Testis (tissue), 3 donors: ENCODE data around the gene SEZ6L. TPM values are rescaled to one million over a fixed set of nuclear protein-coding genes. Genes with fewer than 3 reads are reported as not detected.

Source experiments
- DNase-seq: peaks from one replicate; pipeline ENCODE4 v3.0.0-alpha.2; 2019
- H3K27ac ChIP-seq, 2 donors: fragments of 200-600 bp; sonication (generic); one replicate each; pipeline ENCODE4 v1.5.1; 2019
- H3K27me3 ChIP-seq: fragments of 200-600 bp; sonication (generic); one replicate; pipeline ENCODE4 v1.5.1; 2019
- H3K36me3 ChIP-seq: fragments of 200-600 bp; sonication (generic); one replicate; pipeline ENCODE4 v1.5.1; 2017; ENCODE audit warnings: low read depth; ENCODE audit errors: missing control alignments
- H3K4me1 ChIP-seq: fragments of 200-600 bp; sonication (generic); one replicate; pipeline ENCODE4 v1.5.1; 2019
- H3K4me3 ChIP-seq, 2 donors: fragments of 200-600 bp; sonication (generic); one replicate each; pipeline ENCODE4 v1.5.1; 2017 to 2019
- H3K9me3 ChIP-seq: fragments of 200-600 bp; sonication (generic); one replicate; pipeline ENCODE4 v1.5.1; 2017
- CTCF ChIP-seq, 3 experiments: fragments of 450-650 bp in 2 of 3; fragments of 200-600 bp in 1 of 3; sonication (generic) in 1 of 3; IDR thresholded peaks; one replicate each; pipeline ENCODE4 v1.5.1; 2016 to 2019; ENCODE audit warnings: antibody characterized with exemption in 3 of 3, mild to moderate bottlenecking in 2 of 3, moderate library complexity in 1 of 3
- POLR2A ChIP-seq: fragments of 450-650 bp; IDR thresholded peaks from one replicate; pipeline ENCODE4 v1.6.1; 2017; ENCODE audit warnings: antibody characterized with exemption, mild to moderate bottlenecking, moderate library complexity
- WGBS, 2 donors: methylation state at CpG; one replicate each; pipeline ENCODE4 v1.1.5; 2018; 5-methylcytosine and 5-hydroxymethylcytosine counted together
- intact Hi-C: fragments of 100-400 bp; cut with DNase I; formaldehyde crosslinking; loops from one replicate; pipeline ENCODE4 v1.15.1; 2023; ENCODE audit warnings: low total_unique reads
- polyA plus RNA-seq: library from polyadenylated mRNA; stranded (reverse); fragments of 350-450 nt; fragmentation: Illumina TruSeq; extraction: RNeasy Lipid Tissue Mini Kit (QIAGEN cat#74804); gene quantifications from one replicate; pipeline ENCODE4 v1.2.3, GENCODE V29; 2014; ENCODE audit warnings: low read depth, low replicate concordance; ENCODE audit not compliant: insufficient read depth
- total RNA-seq, 2 donors: library from RNA; depleted of rRNA; stranded (reverse); fragments of >200 nt; gene quantifications; one replicate each; pipeline ENCODE4 v1.2.3, GENCODE V29; 2016

SEZ6L gene
- total and polyA plus RNA-seq, 3 donors from 2014 or later, result 0.69 to 1.4 (median 0.71) TPM

GRCh38 chr22:26377170-26377830 lies 208.0 kb downstream of the SEZ6L start:
- Histone ChIP-seq H3K27me3 (no peaks in the 10 kb centered on the region), H3K4me1 (no peaks in the 10 kb centered on the region), H3K4me3 (no peak overlapping the region), H3K9me3 (no peaks in the 10 kb centered on the region), H3K27ac (no peak overlapping the region), H3K36me3 (no peaks in the 10 kb centered on the region)
- intact Hi-C loops, result no loop called here
- WGBS, 2 donors, result 33 to 39% methylated on average over 15 of the region's 15 CpGs
- TF ChIP-seq CTCF (IDR thresholded peaks at IDR 0.05) (no peak), POLR2A (no peak)
- DNase-seq, result no peak

GRCh38 chr22:26380072-26380830 lies 211.0 kb downstream of the SEZ6L start:
- Histone ChIP-seq H3K9me3 (no peaks in the 10 kb centered on the region), H3K4me3 (no peak overlapping the region), H3K27me3 (no peaks in the 10 kb centered on the region), H3K4me1 (no peaks in the 10 kb centered on the region), H3K27ac (no peak overlapping the region), H3K36me3 (no peaks in the 10 kb centered on the region)
- TF ChIP-seq CTCF (IDR thresholded peaks at IDR 0.05) (no peak), POLR2A (no peak)
- 88% methylated on average over 10 of the region's 10 CpGs for WGBS, 2 donors
- intact Hi-C loops, result no loop called here
- no peak for DNase-seq

GRCh38 chr22:26382782-26383181 lies 213.5 kb downstream of the SEZ6L start:
- Histone ChIP-seq H3K27me3 (no peaks in the 10 kb centered on the region), H3K9me3 (no peaks in the 10 kb centered on the region), H3K4me1 (no peaks in the 10 kb centered on the region), H3K27ac (no peak overlapping the region), H3K36me3 (no peaks in the 10 kb centered on the region), H3K4me3 (no peak overlapping the region)
- no peak for DNase-seq
- intact Hi-C loops, result no loop called here
- TF ChIP-seq POLR2A (no peak), CTCF (IDR thresholded peaks at IDR 0.05) (no peak)
- WGBS, 2 donors, result 85 to 89% methylated on average over 3 of the region's 3 CpGs

GRCh38 chr22:26383968-26384556 lies 214.8 kb downstream of the SEZ6L start:
- intact Hi-C loops, result no loop called here
- WGBS, 2 donors, result 78 to 84% methylated on average over 7 of the region's 7 CpGs
- Histone ChIP-seq H3K4me1 (no peaks in the 10 kb centered on the region), H3K27ac (no peak overlapping the region), H3K4me3 (no peak overlapping the region), H3K36me3 (no peaks in the 10 kb centered on the region), H3K9me3 (no peaks in the 10 kb centered on the region), H3K27me3 (no peaks in the 10 kb centered on the region)
- DNase-seq, result no peak
- TF ChIP-seq CTCF (IDR thresholded peaks at IDR 0.05) (no peak), POLR2A (no peak)
